ENCODE results near the gene MEX3A.

DNA sequence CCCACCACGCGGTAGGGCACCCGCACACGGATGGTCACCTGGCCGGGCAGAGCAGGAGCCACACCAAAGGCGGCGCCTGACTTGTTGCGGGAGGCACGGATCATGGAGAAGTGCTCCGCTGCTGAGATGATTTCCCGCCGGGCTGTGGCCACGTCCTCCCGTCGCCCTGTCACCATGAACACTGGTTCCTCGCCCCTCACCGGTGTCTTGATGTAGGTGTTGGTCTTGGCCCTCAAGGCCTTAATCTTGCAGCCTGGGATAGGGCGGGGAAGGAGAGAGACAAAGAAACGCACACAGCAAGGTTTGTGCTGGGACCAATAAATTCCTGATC lies 4.9 kb downstream of the MEX3A start:
- TF ChIP-seq CTCF (IDR thresholded peaks at IDR 0.05 in 8 of 11, conservative IDR thresholded peaks at IDR 0.05 in 3 of 11) (no peak), POLR2A (IDR thresholded peaks at IDR 0.05) (no peak)
